PC-3 (cell line): ENCODE data around the gene TNXB. TPM values are rescaled to one million over a fixed set of nuclear protein-coding genes. Genes with fewer than 3 reads are reported as not detected.

Experiments
- ATAC-seq: fragments of 200-7000 bp; cut with Tn5 transposase; 2 replicates; pipeline ENCODE4 v1.9.1; 2020; ENCODE audit warnings: mild to moderate bottlenecking, moderate library complexity
- BruUV-seq: library from RNA; stranded (reverse); fragments of 400-500 nt; replicated peaks from 2 replicates; lab custom pipeline; 2021; lab: Mats Ljungman, UMichigan
- CTCF ChIA-PET: fragments of 300-600 bp; sonication (Branson Sonifier 250); formaldehyde crosslinking; loops from one replicate; lab custom pipeline; 2022; ENCODE audit warnings: antibody characterized with exemption; lab: Charles Lee
- POLR2A ChIA-PET: fragments of 300-600 bp; sonication (Branson Sonifier 250); formaldehyde crosslinking; loops from one replicate; lab custom pipeline; 2022; ENCODE audit warnings: antibody characterized with exemption; ENCODE audit not compliant: unreplicated experiment; lab: Charles Lee
- DNase-seq: peaks from one replicate; pipeline ENCODE4 v3.0.0-alpha.2; 2015
- H2AFZ ChIP-seq: fragments of 300-600 bp; sonication (generic); 2 replicates; pipeline ENCODE4 v1.6.0; 2016; ENCODE audit warnings: antibody characterized with exemption, low read length
- H3F3A ChIP-seq: fragments of 300-600 bp; sonication (generic); one replicate; pipeline ENCODE4 v1.6.0; 2017; ENCODE audit warnings: antibody characterized with exemption, low read length, control low read depth, mild to moderate bottlenecking; ENCODE audit not compliant: unreplicated experiment
- H3K27ac ChIP-seq: fragments of 300-600 bp; sonication (generic); 2 replicates; pipeline ENCODE4 v1.5.1; 2016; ENCODE audit warnings: mild to moderate bottlenecking, low read length
- H3K27me3 ChIP-seq: fragments of 300-600 bp; sonication (generic); 2 replicates; pipeline ENCODE4 v1.6.1; 2016; ENCODE audit warnings: low read length, mixed read lengths
- H3K36me3 ChIP-seq: fragments of 300-600 bp; sonication (generic); 2 replicates; pipeline ENCODE4 v1.6.1; 2016; ENCODE audit warnings: low read depth, mixed run types, low read length, mixed read lengths
- H3K4me1 ChIP-seq: fragments of 300-600 bp; sonication (generic); 2 replicates; pipeline ENCODE4 v1.5.1; 2016; ENCODE audit warnings: low read length; ENCODE audit not compliant: insufficient read depth
- H3K4me2 ChIP-seq: fragments of 300-600 bp; sonication (generic); 2 replicates; pipeline ENCODE4 v1.6.0; 2016; ENCODE audit warnings: low read length
- H3K4me3 ChIP-seq: fragments of 300-600 bp; sonication (generic); 2 replicates; pipeline ENCODE4 v1.5.1; 2016; ENCODE audit warnings: mild to moderate bottlenecking, low read length, mixed read lengths
- H3K79me2 ChIP-seq: fragments of 300-600 bp; sonication (generic); 2 replicates; pipeline ENCODE4 v1.6.1; 2017; ENCODE audit warnings: low read length, mixed read lengths
- H3K9ac ChIP-seq: fragments of 300-600 bp; sonication (generic); 2 replicates; pipeline ENCODE4 v1.6.0; 2016; ENCODE audit warnings: mild to moderate bottlenecking, low read length
- H3K9me2 ChIP-seq: fragments of 300-600 bp; sonication (generic); replicated peaks from 2 replicates; pipeline ENCODE4 v1.6.1; 2016; ENCODE audit warnings: mixed run types, low read length, mixed read lengths
- H3K9me3 ChIP-seq: fragments of 300-600 bp; sonication (generic); 2 replicates; pipeline ENCODE4 v1.6.1; 2016; ENCODE audit warnings: low read length, mixed read lengths
- H4K20me1 ChIP-seq: fragments of 300-600 bp; sonication (generic); 2 replicates; pipeline ENCODE4 v1.6.1; 2016; ENCODE audit warnings: low read length, mixed read lengths
- EZH2 ChIP-seq: fragments of 300-600 bp; sonication (generic); IDR thresholded peaks from one replicate; pipeline ENCODE4 v1.6.1; 2017; ENCODE audit warnings: antibody characterized with exemption, mild to moderate bottlenecking, low read length; ENCODE audit not compliant: unreplicated experiment
- EZH2phosphoT487 ChIP-seq: fragments of 300-600 bp; sonication (generic); IDR thresholded peaks from 2 replicates; pipeline ENCODE4 v1.6.1; 2018; ENCODE audit warnings: mild to moderate bottlenecking, antibody characterized with exemption, low read length, borderline replicate concordance
- intact Hi-C: fragments of 100-400 bp; cut with micrococcal nuclease; formaldehyde crosslinking; loops from 2 replicates; pipeline ENCODE4 v1.9.0; 2023
- total RNA-seq: library from RNA; depleted of rRNA; stranded (reverse); fragments of >200 nt; gene quantifications from 2 replicates; pipeline ENCODE4 v1.2.3, GENCODE V29; 2014
- TF ChIP-seq, protein P1 (sequence below): fragments of 300-600 bp; sonication (generic); conservative IDR thresholded peaks from 2 replicates; pipeline ENCODE4 v1.5.1; 2017; ENCODE audit warnings: antibody characterized with exemption, low read depth, mild to moderate bottlenecking, low read length

The TNXB gene
- total RNA-seq, 1 experiment from 2014 or later: 2.9 TPM

DNA sequence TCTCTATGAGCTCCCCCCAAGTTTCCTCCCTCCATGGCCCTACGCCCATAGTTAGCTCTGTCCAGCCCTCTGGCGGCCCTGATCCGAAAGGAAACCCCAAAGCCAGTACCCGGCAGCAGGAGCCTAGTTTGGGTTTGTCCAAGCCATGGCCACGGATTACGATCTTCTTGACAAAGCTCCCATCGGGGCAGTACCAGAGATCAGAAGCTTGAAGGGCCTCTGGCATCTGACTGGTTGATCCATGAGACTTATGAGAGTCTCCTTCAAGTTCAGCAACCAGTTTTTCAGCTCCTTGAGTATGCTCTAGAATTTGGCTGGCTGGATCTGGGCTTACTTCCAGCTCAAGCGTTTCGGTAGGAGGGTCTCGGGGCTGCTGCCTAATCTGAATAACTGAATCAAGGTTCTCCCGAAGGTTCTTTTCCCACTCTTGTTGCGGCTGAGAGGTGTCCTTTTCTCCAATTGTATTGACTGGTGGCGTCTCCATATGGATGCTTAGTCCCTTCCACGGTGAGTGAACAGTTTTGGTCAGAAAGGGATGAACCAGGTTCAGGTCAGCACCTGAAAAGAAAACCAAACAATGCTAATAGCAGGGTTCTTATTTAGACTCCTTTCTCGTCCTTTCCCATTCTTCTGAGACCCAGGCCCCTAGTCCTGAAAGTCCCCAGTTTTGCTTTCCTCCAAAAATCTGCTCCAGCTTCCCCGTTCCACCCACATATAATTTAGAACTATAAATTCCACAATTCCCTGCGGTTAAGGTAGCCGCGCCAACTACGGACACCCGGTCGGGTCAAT lies 20.4 kb upstream of the TNXB start:
- CTCF ChIA-PET: interaction anchor here (0.6 to 1.6 kb wide), 3 partner anchors 11 to 56 kb away, joined by 4 to 5 read pairs (median 5); no protein-coding TSS in a partner anchor
- Histone ChIP-seq H2AFZ (peak overlapping the region; percentile 94), H3K4me1 (peaks cover 25% of the 10 kb centered on the region), H3K9me3 (no peaks in the 10 kb centered on the region), H3K4me3 (peak overlapping the region; percentile 90), H3K36me3 (no peaks in the 10 kb centered on the region), H3K9me2 (no peaks in the 10 kb centered on the region), H3F3A (no peaks in the 10 kb centered on the region), H3K79me2 (peaks cover 38% of the 10 kb centered on the region), H3K27ac (peak overlapping the region; percentile 46), H3K27me3 (no peaks in the 10 kb centered on the region), H4K20me1 (no peaks in the 10 kb centered on the region), H3K9ac (peak overlapping the region; percentile 84), H3K4me2 (peak overlapping the region; percentile 90)
- POLR2A ChIA-PET: interaction anchor here (0.6 to 3.1 kb wide), 3 partner anchors 22 to 254 kb away, joined by 3 to 17 read pairs (median 3); partner anchors contain the start of gene PRRT1
- intact Hi-C loops: loop anchor here (1.0 to 2.0 kb wide), 3 partner anchors 15 to 49 kb away; partner anchors contain the start of genes PPT2 and RNF5
- ATAC-seq (peak; percentile 6; the same call in 1 of the 2 replicates), DNase-seq (peak; percentile 22)
- TSS peak; percentile 72 for BruUV-seq
- TF ChIP-seq EZH2phosphoT487: no peak
- TF ChIP-seq, protein P1, sequence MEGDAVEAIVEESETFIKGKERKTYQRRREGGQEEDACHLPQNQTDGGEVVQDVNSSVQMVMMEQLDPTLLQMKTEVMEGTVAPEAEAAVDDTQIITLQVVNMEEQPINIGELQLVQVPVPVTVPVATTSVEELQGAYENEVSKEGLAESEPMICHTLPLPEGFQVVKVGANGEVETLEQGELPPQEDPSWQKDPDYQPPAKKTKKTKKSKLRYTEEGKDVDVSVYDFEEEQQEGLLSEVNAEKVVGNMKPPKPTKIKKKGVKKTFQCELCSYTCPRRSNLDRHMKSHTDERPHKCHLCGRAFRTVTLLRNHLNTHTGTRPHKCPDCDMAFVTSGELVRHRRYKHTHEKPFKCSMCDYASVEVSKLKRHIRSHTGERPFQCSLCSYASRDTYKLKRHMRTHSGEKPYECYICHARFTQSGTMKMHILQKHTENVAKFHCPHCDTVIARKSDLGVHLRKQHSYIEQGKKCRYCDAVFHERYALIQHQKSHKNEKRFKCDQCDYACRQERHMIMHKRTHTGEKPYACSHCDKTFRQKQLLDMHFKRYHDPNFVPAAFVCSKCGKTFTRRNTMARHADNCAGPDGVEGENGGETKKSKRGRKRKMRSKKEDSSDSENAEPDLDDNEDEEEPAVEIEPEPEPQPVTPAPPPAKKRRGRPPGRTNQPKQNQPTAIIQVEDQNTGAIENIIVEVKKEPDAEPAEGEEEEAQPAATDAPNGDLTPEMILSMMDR: no peak

GRCh38 chr6:32128751-32129296 lies 19.7 kb upstream of the TNXB start:
- intact Hi-C loops: loop anchor here (1.0 to 2.0 kb wide), 2 partner anchors 14 to 66 kb away; no protein-coding TSS in a partner anchor
- Histone ChIP-seq H3K9ac (peak overlapping the region; percentile 84), H3K4me2 (peak overlapping the region; percentile 90), H4K20me1 (no peaks in the 10 kb centered on the region), H3K27ac (no peak overlapping the region), H3K9me3 (no peaks in the 10 kb centered on the region), H3F3A (no peaks in the 10 kb centered on the region), H3K79me2 (peaks cover 38% of the 10 kb centered on the region), H3K36me3 (no peaks in the 10 kb centered on the region), H3K4me1 (peaks cover 25% of the 10 kb centered on the region), H3K9me2 (no peaks in the 10 kb centered on the region), H3K27me3 (no peaks in the 10 kb centered on the region), H2AFZ (peak overlapping the region; percentile 34; the same call in 1 of the 2 replicates), H3K4me3 (peak overlapping the region; percentile 90)
- CTCF ChIA-PET: interaction anchor here (1.4 to 1.6 kb wide), 2 partner anchors 10 to 26 kb away, joined by 4 to 5 read pairs; no protein-coding TSS in a partner anchor
- BruUV-seq: TSS peak; percentile 65
- TF ChIP-seq EZH2phosphoT487 (no peak), EZH2 (no peak)
- TF ChIP-seq, protein P1: no peak
- DNase-seq (no peak), ATAC-seq (no peak)
- POLR2A ChIA-PET: interaction anchor here (0.5 to 3.1 kb wide), 5 partner anchors 13 to 155 kb away, joined by 3 to 24 read pairs (median 7); partner anchors contain the start of gene PRRT1
